Ovary (tissue), 3 donors: ENCODE data around the gene PPP2R1A.

Experiments used
- CTCF ChIP-seq, 3 donors: fragments of 450-650 bp in 2 of 3; fragments of 200-600 bp in 1 of 3; IDR thresholded peaks; one replicate each; pipeline versions ENCODE4 v1.5.1 to v1.8.0; 2016 to 2022; ENCODE audit warnings: antibody characterized with exemption in 3 of 3, mild to moderate bottlenecking in 1 of 3
- POLR2A ChIP-seq: fragments of 450-650 bp; IDR thresholded peaks from one replicate; pipeline ENCODE4 v1.6.1; 2017; ENCODE audit warnings: antibody characterized with exemption, mild to moderate bottlenecking, moderate library complexity
- donor health status: DM: no; HTN: no; CAD: no.

GRCh38 chr19:52170304-52170703, 19.5 kb upstream of the PPP2R1A start:
- TF ChIP-seq CTCF (IDR thresholded peaks at IDR 0.05), result no peak
- no peak for TF ChIP-seq POLR2A
